ENCODE measurements around the gene MXI1. TPM values are rescaled to one million over a fixed set of nuclear protein-coding genes. Genes with fewer than 3 reads are reported as not detected.

The MXI1 gene
- total RNA-seq, 2 donors from 2014 or later, result 31.3 to 55.4 TPM

- TF ChIP-seq, protein P1, sequence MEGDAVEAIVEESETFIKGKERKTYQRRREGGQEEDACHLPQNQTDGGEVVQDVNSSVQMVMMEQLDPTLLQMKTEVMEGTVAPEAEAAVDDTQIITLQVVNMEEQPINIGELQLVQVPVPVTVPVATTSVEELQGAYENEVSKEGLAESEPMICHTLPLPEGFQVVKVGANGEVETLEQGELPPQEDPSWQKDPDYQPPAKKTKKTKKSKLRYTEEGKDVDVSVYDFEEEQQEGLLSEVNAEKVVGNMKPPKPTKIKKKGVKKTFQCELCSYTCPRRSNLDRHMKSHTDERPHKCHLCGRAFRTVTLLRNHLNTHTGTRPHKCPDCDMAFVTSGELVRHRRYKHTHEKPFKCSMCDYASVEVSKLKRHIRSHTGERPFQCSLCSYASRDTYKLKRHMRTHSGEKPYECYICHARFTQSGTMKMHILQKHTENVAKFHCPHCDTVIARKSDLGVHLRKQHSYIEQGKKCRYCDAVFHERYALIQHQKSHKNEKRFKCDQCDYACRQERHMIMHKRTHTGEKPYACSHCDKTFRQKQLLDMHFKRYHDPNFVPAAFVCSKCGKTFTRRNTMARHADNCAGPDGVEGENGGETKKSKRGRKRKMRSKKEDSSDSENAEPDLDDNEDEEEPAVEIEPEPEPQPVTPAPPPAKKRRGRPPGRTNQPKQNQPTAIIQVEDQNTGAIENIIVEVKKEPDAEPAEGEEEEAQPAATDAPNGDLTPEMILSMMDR (conservative IDR thresholded peaks at IDR 0.05), result no peak
- Mint-ChIP-seq H3K27me3 (ENCODE audit: insufficient read depth) (no peaks in the 10 kb centered on the region), H3K4me3 (no peak overlapping the region), H3K4me1 (peaks cover 24% of the 10 kb centered on the region), H3K27ac (no peak overlapping the region), H3K36me3 (ENCODE audit: low read depth) (peaks cover 3% of the 10 kb centered on the region), H3K9me3 (no peaks in the 10 kb centered on the region)
- no peaks in the 10 kb centered on the region for H3K36me3 ChIP-seq (ENCODE audit: control insufficient read depth, insufficient read depth, low read length)
- H3K9me3 ChIP-seq (ENCODE audit: control insufficient read depth, low read length), result no peaks in the 10 kb centered on the region
- no peak overlapping the region for H3K4me3 ChIP-seq (ENCODE audit: low read length)
- H3K27me3 ChIP-seq (ENCODE audit: control insufficient read depth, insufficient read depth, low read length, poor library complexity, severe bottlenecking), result no peaks in the 10 kb centered on the region
- peaks cover 2% of the 10 kb centered on the region for H3K4me1 ChIP-seq (ENCODE audit: control insufficient read depth, insufficient read depth, low read length)
- WGBS, 2 experiments (ENCODE audit: insufficient coverage in 1 of 2, insufficient read length in 1 of 2), result 96 to 100% methylated on average over 2 to 4 of the region's 4 CpGs
- no peak overlapping the region for H3K9ac ChIP-seq (ENCODE audit: extremely low read depth, low read length, poor library complexity, severe bottlenecking)
- no peak for DNase-seq
- H3K27ac ChIP-seq (ENCODE audit: low read depth, low read length), result no peak overlapping the region
Measured at GRCh38 chr10:110273474-110273873, 66.1 kb downstream of the MXI1 start.

- Histone ChIP-seq H3K9ac (ENCODE audit: extremely low read depth, low read length, poor library complexity, severe bottlenecking) (no peak overlapping the region), H3K9me3 (ENCODE audit: control insufficient read depth, low read length) (no peaks in the 10 kb centered on the region), H3K4me1 (ENCODE audit: control insufficient read depth, insufficient read depth, low read length) (peaks cover 2% of the 10 kb centered on the region), H3K4me3 (ENCODE audit: low read length) (no peak overlapping the region), H3K27me3 (ENCODE audit: control insufficient read depth, insufficient read depth, low read length, poor library complexity, severe bottlenecking) (no peaks in the 10 kb centered on the region), H3K27ac (ENCODE audit: low read depth, low read length) (no peak overlapping the region), H3K36me3 (ENCODE audit: control insufficient read depth, insufficient read depth, low read length) (no peaks in the 10 kb centered on the region)
- no peak overlapping the region for H3K27ac Mint-ChIP-seq
- TF ChIP-seq, protein P1 (conservative IDR thresholded peaks at IDR 0.05), result no peak
- peaks cover 24% of the 10 kb centered on the region for H3K4me1 Mint-ChIP-seq
- H3K9me3 Mint-ChIP-seq, result no peaks in the 10 kb centered on the region
- H3K36me3 Mint-ChIP-seq (ENCODE audit: low read depth), result peaks cover 3% of the 10 kb centered on the region
- H3K4me3 Mint-ChIP-seq, result no peak overlapping the region
- no peak for DNase-seq
- no peaks in the 10 kb centered on the region for H3K27me3 Mint-ChIP-seq (ENCODE audit: insufficient read depth)
Measured at GRCh38 chr10:110274072-110274627, 66.7 kb downstream of the MXI1 start.

GRCh38 chr10:110274647-110275046 is 67.2 kb downstream of the MXI1 start:
- 83 to 93% methylated on average over 5 to 6 of the region's 6 CpGs for WGBS, 2 experiments (ENCODE audit: insufficient coverage in 1 of 2, insufficient read length in 1 of 2)
- peaks cover 3% of the 10 kb centered on the region for H3K36me3 Mint-ChIP-seq (ENCODE audit: low read depth)
- no peak for DNase-seq
- H3K4me3 Mint-ChIP-seq, result no peak overlapping the region
- peaks cover 21% of the 10 kb centered on the region for H3K4me1 Mint-ChIP-seq
- H3K9ac ChIP-seq (ENCODE audit: extremely low read depth, low read length, poor library complexity, severe bottlenecking), result no peak overlapping the region
- no peaks in the 10 kb centered on the region for H3K27me3 ChIP-seq (ENCODE audit: control insufficient read depth, insufficient read depth, low read length, poor library complexity, severe bottlenecking)
- no peak overlapping the region for H3K4me3 ChIP-seq (ENCODE audit: low read length)
- H3K27ac Mint-ChIP-seq, result no peak overlapping the region
- no peaks in the 10 kb centered on the region for H3K9me3 ChIP-seq (ENCODE audit: control insufficient read depth, low read length)
- H3K27ac ChIP-seq (ENCODE audit: low read depth, low read length), result no peak overlapping the region
- H3K9me3 Mint-ChIP-seq, result no peaks in the 10 kb centered on the region
- TF ChIP-seq, protein P1 (conservative IDR thresholded peaks at IDR 0.05), result no peak
- peaks cover under 1% of the 10 kb centered on the region for H3K36me3 ChIP-seq (ENCODE audit: control insufficient read depth, insufficient read depth, low read length)
- no peaks in the 10 kb centered on the region for H3K27me3 Mint-ChIP-seq (ENCODE audit: insufficient read depth)
- peaks cover 2% of the 10 kb centered on the region for H3K4me1 ChIP-seq (ENCODE audit: control insufficient read depth, insufficient read depth, low read length)
